Left ventricle myocardium inferior (tissue), 1 donor: ENCODE measurements around the gene MRM2. TPM values are rescaled to one million over a fixed set of nuclear protein-coding genes. Genes with fewer than 3 reads are reported as not detected.

ENCODE experiments used
- DNase-seq: peaks from one replicate; pipeline ENCODE4 v3.0.0-alpha.2; 2020
- H3K27ac ChIP-seq: fragments of 200-600 bp; replicated peaks from 2 replicates; pipeline ENCODE4 v1.8.0; 2021
- H3K27me3 ChIP-seq: fragments of 200-600 bp; 2 replicates; pipeline ENCODE4 v1.8.0; 2021; ENCODE audit warnings: low read depth
- H3K36me3 ChIP-seq: fragments of 200-600 bp; 2 replicates; pipeline ENCODE4 v1.8.0; 2021
- H3K4me1 ChIP-seq: fragments of 200-600 bp; 2 replicates; pipeline ENCODE4 v1.8.0; 2021
- H3K4me3 ChIP-seq: fragments of 200-600 bp; 2 replicates; pipeline ENCODE4 v1.8.0; 2021; ENCODE audit warnings: mild to moderate bottlenecking, moderate library complexity
- H3K9me3 ChIP-seq: fragments of 200-600 bp; replicated peaks from 2 replicates; pipeline ENCODE4 v1.8.0; 2021
- intact Hi-C: fragments of 100-400 bp; cut with micrococcal nuclease; formaldehyde crosslinking; loops from one replicate; pipeline ENCODE4 v1.11.0; 2022
- total RNA-seq: library from RNA; stranded (reverse); fragmentation: NEBNext Ultra II Directional; extraction: Animal tissue kit (Norgen Biotek cat#: 25700); gene quantifications from one replicate; pipeline ENCODE4 v1.2.1, GENCODE V29; 2021
- TF ChIP-seq, protein P1 (sequence below): fragments of 200-600 bp; IDR thresholded peaks from 2 replicates; pipeline ENCODE4 v1.8.0; 2021; ENCODE audit warnings: antibody characterized with exemption, mild to moderate bottlenecking, borderline replicate concordance
- donor health status: DM: no; HTN: yes; CAD: no; lungs with severe emphysema.

Gene MRM2
- total RNA-seq, 1 donor from 2014 or later, result 19.9 TPM

DNA sequence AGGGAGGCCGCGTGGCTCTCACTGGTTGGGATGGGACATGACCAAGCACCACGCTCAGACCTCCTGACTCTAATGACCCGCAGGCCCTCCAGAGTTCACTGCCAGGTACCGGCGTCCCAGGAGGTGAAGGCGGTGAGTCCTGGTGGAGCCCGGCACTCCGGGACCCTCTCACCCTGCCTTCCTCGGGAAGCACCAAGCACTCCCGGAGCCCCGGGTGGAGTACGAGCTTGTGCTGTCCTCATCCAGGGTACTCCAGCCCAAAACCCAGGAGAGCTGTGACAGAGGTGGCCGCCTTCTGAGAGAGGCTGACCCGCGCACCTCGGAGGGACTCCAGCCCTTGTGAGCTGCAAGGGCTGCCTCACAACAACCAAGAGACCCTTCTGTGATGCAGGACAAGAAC is 18.7 kb downstream of the MRM2 start:
- no peak overlapping the region for H3K27ac ChIP-seq
- no peaks in the 10 kb centered on the region for H3K27me3 ChIP-seq
- intact Hi-C loops, result no loop called here
- peaks cover 81% of the 10 kb centered on the region for H3K36me3 ChIP-seq
- H3K4me1 ChIP-seq, result peaks cover 15% of the 10 kb centered on the region
- no peak overlapping the region for H3K4me3 ChIP-seq
- TF ChIP-seq, protein P1, sequence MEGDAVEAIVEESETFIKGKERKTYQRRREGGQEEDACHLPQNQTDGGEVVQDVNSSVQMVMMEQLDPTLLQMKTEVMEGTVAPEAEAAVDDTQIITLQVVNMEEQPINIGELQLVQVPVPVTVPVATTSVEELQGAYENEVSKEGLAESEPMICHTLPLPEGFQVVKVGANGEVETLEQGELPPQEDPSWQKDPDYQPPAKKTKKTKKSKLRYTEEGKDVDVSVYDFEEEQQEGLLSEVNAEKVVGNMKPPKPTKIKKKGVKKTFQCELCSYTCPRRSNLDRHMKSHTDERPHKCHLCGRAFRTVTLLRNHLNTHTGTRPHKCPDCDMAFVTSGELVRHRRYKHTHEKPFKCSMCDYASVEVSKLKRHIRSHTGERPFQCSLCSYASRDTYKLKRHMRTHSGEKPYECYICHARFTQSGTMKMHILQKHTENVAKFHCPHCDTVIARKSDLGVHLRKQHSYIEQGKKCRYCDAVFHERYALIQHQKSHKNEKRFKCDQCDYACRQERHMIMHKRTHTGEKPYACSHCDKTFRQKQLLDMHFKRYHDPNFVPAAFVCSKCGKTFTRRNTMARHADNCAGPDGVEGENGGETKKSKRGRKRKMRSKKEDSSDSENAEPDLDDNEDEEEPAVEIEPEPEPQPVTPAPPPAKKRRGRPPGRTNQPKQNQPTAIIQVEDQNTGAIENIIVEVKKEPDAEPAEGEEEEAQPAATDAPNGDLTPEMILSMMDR, result no peak
- H3K9me3 ChIP-seq, result no peaks in the 10 kb centered on the region
- no peak for DNase-seq

DNA sequence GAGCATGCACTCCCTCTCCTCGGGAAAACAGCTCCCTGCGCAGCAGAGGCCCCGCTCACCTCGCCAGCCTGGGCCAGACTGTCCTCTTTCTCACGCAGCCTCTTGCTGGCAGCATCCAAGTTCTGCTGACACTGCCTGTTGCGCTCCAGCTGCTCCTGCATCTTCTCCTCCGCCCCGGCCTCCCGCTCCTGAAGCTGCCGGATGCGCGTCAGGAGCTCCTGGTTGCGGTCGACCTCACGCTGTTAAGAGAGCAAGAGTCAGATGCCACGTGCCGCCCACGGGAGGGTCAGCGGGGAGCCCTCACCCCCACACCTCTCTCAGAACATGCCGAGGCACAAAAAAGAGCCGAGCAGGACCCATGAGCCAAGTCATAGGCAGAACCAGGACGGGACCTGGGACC is 19.5 kb downstream of the MRM2 start:
- intact Hi-C loops, result no loop called here
- H3K36me3 ChIP-seq, result peaks cover 84% of the 10 kb centered on the region
- no peak overlapping the region for H3K27ac ChIP-seq
- H3K27me3 ChIP-seq, result no peaks in the 10 kb centered on the region
- no peak overlapping the region for H3K4me3 ChIP-seq
- H3K9me3 ChIP-seq, result no peaks in the 10 kb centered on the region
- H3K4me1 ChIP-seq, result peaks cover 15% of the 10 kb centered on the region
- TF ChIP-seq, protein P1, result no peak
- DNase-seq, result no peak

DNA sequence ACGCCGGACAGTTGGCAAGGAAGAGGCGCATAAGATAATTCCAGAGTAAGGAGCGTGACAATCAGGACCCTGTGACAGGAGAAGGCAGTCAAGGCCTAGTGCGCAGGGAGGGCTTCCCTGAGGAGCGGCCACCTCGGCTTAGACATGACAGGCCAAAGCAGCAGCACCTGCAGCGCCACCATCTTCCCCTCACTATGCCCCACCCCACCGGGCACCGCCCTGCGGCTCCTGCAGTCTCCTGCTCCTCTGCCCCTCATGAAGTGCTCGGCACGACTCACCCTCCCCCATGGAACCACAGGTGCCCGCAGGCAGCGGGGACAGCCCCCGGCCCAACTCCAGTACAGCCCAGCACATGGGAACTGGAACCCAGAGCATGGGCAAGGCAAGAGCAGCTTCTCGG is 21.1 kb downstream of the MRM2 start:
- TF ChIP-seq, protein P1, result no peak
- peaks cover 17% of the 10 kb centered on the region for H3K4me1 ChIP-seq
- H3K27me3 ChIP-seq, result no peaks in the 10 kb centered on the region
- no peaks in the 10 kb centered on the region for H3K9me3 ChIP-seq
- DNase-seq, result no peak
- peaks cover 86% of the 10 kb centered on the region for H3K36me3 ChIP-seq
- no peak overlapping the region for H3K4me3 ChIP-seq
- H3K27ac ChIP-seq, result no peak overlapping the region
- intact Hi-C loops, result no loop called here

DNA sequence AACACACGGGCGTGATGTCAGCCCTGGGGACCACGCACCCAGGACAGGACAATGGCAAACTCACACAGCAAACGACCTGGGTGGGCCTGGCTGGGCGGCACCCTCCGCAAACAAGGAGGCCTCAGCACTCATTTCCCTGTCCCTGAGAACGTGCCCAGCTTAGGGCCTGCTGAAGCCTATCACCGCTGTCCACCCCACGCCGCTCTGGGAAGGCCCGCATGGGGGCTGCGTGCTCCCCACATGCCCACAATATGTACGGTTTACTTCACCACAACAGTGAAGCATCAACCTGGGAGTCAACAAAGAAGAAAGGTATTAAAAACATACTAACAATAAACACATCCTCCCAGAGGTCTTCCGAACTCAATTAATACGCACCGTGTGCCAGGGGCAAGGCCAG is 21.5 kb downstream of the MRM2 start:
- DNase-seq, result no peak
- intact Hi-C loops, result no loop called here
- no peaks in the 10 kb centered on the region for H3K9me3 ChIP-seq
- H3K36me3 ChIP-seq, result peaks cover 86% of the 10 kb centered on the region
- H3K4me3 ChIP-seq, result no peak overlapping the region
- H3K27me3 ChIP-seq, result no peaks in the 10 kb centered on the region
- H3K4me1 ChIP-seq, result peaks cover 19% of the 10 kb centered on the region
- no peak overlapping the region for H3K27ac ChIP-seq
- TF ChIP-seq, protein P1, result no peak

DNA sequence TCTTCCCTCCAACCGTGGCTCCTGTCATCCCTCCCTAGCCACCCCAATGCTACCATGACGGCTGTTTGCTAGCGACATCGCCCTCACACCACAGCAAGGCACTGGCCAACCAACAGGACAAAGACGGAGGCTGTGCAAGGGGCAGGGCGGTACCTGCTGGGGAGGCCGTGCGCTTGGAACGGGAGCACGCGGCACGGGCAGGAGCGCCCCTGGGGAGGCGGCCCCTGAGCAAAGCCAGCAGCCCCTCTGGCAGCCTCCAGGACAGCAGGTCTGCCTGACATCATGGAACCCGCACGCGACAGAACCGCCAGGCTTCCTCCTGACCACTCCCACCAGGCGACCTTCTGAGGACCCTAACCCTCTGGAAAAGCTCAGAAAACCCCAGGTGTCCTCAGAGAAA is 22.0 kb downstream of the MRM2 start:
- H3K9me3 ChIP-seq, result no peaks in the 10 kb centered on the region
- peaks cover 86% of the 10 kb centered on the region for H3K36me3 ChIP-seq
- no peak overlapping the region for H3K4me3 ChIP-seq
- TF ChIP-seq, protein P1, result no peak
- intact Hi-C loops, result no loop called here
- H3K4me1 ChIP-seq, result peaks cover 19% of the 10 kb centered on the region
- no peak overlapping the region for H3K27ac ChIP-seq
- DNase-seq, result no peak
- H3K27me3 ChIP-seq, result no peaks in the 10 kb centered on the region

DNA sequence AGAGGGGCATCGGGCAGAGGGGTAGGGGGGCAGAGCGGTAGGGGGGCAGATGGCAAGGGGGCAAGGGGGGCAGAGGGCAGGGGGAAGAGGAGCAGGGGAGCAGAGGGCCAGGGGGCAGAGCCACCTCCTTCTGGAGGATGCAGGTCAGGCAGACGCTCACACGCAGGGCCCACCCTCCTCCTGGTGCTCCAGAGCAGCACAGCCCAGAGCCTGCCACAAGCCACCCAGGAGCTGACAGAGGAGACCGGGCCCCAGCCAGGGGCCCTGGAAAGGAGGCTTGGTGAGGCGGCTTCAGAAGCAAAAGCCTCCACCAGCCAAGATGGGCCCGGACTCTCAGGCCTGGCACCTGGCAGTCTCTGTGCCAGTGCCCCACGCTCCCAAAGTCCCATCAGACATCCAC is 22.4 kb downstream of the MRM2 start:
- TF ChIP-seq, protein P1, result no peak
- no peak for DNase-seq
- Histone ChIP-seq H3K27ac (no peak overlapping the region), H3K4me3 (no peak overlapping the region), H3K27me3 (no peaks in the 10 kb centered on the region), H3K4me1 (peaks cover 19% of the 10 kb centered on the region), H3K9me3 (no peaks in the 10 kb centered on the region), H3K36me3 (peaks cover 85% of the 10 kb centered on the region)
- intact Hi-C loops, result no loop called here
